Measurements from ENCODE around the gene RALGAPB. TPM values are rescaled to one million over a fixed set of nuclear protein-coding genes. Genes with fewer than 3 reads are reported as not detected.
A peak's percentile ranks its signal among the peaks of the same experiment; 100 is the strongest.

The RALGAPB gene
- total RNA-seq, 1 donor from 2014 or later, result 30.0 TPM

GRCh38 chr20:38514947-38515346 is 42.3 kb downstream of the RALGAPB start:
- peaks cover 2% of the 10 kb centered on the region for H3K4me1 Mint-ChIP-seq (ENCODE audit: low read depth)
- peaks cover 32% of the 10 kb centered on the region for H3K36me3 Mint-ChIP-seq (ENCODE audit: low read depth)
- H3K27me3 Mint-ChIP-seq (ENCODE audit: low read depth), result no peaks in the 10 kb centered on the region
- no peak for DNase-seq (ENCODE audit: low spot score)
- H3K4me3 Mint-ChIP-seq (ENCODE audit: low read depth), result no peak overlapping the region
- H3K27ac Mint-ChIP-seq, result no peak overlapping the region
- intact Hi-C loops (cut with micrococcal nuclease), result no loop called here
- H3K9me3 Mint-ChIP-seq, result no peaks in the 10 kb centered on the region

GRCh38 chr20:38515631-38516030 is 43.0 kb downstream of the RALGAPB start:
- Mint-ChIP-seq H3K4me3 (ENCODE audit: low read depth) (no peak overlapping the region), H3K27ac (no peak overlapping the region), H3K27me3 (ENCODE audit: low read depth) (no peaks in the 10 kb centered on the region), H3K36me3 (ENCODE audit: low read depth) (peaks cover 31% of the 10 kb centered on the region), H3K9me3 (no peaks in the 10 kb centered on the region), H3K4me1 (ENCODE audit: low read depth) (peaks cover 2% of the 10 kb centered on the region)
- no peak for DNase-seq (ENCODE audit: low spot score)
- intact Hi-C loops (cut with micrococcal nuclease), result no loop called here

- Mint-ChIP-seq H3K36me3 (ENCODE audit: low read depth) (peaks cover 50% of the 10 kb centered on the region), H3K4me1 (ENCODE audit: low read depth) (no peaks in the 10 kb centered on the region), H3K4me3 (ENCODE audit: low read depth) (no peak overlapping the region), H3K9me3 (no peaks in the 10 kb centered on the region), H3K27me3 (ENCODE audit: low read depth) (no peaks in the 10 kb centered on the region), H3K27ac (no peak overlapping the region)
- no peak for DNase-seq (ENCODE audit: low spot score)
- intact Hi-C loops (cut with micrococcal nuclease), result no loop called here
These were observed 46.8 kb downstream of the RALGAPB start for GRCh38 chr20:38519426-38519825.

GRCh38 chr20:38520261-38520660 is 47.6 kb downstream of the RALGAPB start:
- Mint-ChIP-seq H3K4me3 (ENCODE audit: low read depth) (no peak overlapping the region), H3K9me3 (no peaks in the 10 kb centered on the region), H3K4me1 (ENCODE audit: low read depth) (no peaks in the 10 kb centered on the region), H3K27ac (no peak overlapping the region), H3K27me3 (ENCODE audit: low read depth) (no peaks in the 10 kb centered on the region), H3K36me3 (ENCODE audit: low read depth) (peaks cover 56% of the 10 kb centered on the region)
- no peak for DNase-seq (ENCODE audit: low spot score)
- intact Hi-C loops (cut with micrococcal nuclease), result no loop called here

GRCh38 chr20:38523697-38524096 is 51.1 kb downstream of the RALGAPB start:
- Mint-ChIP-seq H3K4me1 (ENCODE audit: low read depth) (peaks cover 2% of the 10 kb centered on the region), H3K27me3 (ENCODE audit: low read depth) (no peaks in the 10 kb centered on the region), H3K4me3 (ENCODE audit: low read depth) (no peak overlapping the region), H3K27ac (no peak overlapping the region), H3K36me3 (ENCODE audit: low read depth) (peaks cover 60% of the 10 kb centered on the region), H3K9me3 (no peaks in the 10 kb centered on the region)
- intact Hi-C loops (cut with micrococcal nuclease), result no loop called here
- no peak for DNase-seq (ENCODE audit: low spot score)

- intact Hi-C loops (cut with micrococcal nuclease), result no loop called here
- no peaks in the 10 kb centered on the region for H3K9me3 Mint-ChIP-seq
- H3K36me3 Mint-ChIP-seq (ENCODE audit: low read depth), result peaks cover 47% of the 10 kb centered on the region
- no peaks in the 10 kb centered on the region for H3K27me3 Mint-ChIP-seq (ENCODE audit: low read depth)
- H3K27ac Mint-ChIP-seq, result no peak overlapping the region
- no peak for DNase-seq (ENCODE audit: low spot score)
- no peak overlapping the region for H3K4me3 Mint-ChIP-seq (ENCODE audit: low read depth)
- peaks cover 2% of the 10 kb centered on the region for H3K4me1 Mint-ChIP-seq (ENCODE audit: low read depth)
These were observed 55.5 kb downstream of the RALGAPB start for GRCh38 chr20:38528167-38528566.

- Mint-ChIP-seq H3K4me1 (ENCODE audit: low read depth) (peaks cover 6% of the 10 kb centered on the region), H3K27me3 (ENCODE audit: low read depth) (no peaks in the 10 kb centered on the region), H3K36me3 (ENCODE audit: low read depth) (peaks cover 43% of the 10 kb centered on the region), H3K27ac (no peak overlapping the region), H3K9me3 (no peaks in the 10 kb centered on the region), H3K4me3 (ENCODE audit: low read depth) (no peak overlapping the region)
- intact Hi-C loops (cut with micrococcal nuclease), result no loop called here
- DNase-seq (ENCODE audit: low spot score), result no peak
These were observed 58.4 kb downstream of the RALGAPB start for GRCh38 chr20:38531021-38531420.

GRCh38 chr20:38534756-38535155 is 62.1 kb downstream of the RALGAPB start:
- no peaks in the 10 kb centered on the region for H3K27me3 Mint-ChIP-seq (ENCODE audit: low read depth)
- no peaks in the 10 kb centered on the region for H3K9me3 Mint-ChIP-seq
- no peak overlapping the region for H3K4me3 Mint-ChIP-seq (ENCODE audit: low read depth)
- intact Hi-C loops (cut with micrococcal nuclease), result no loop called here
- H3K27ac Mint-ChIP-seq, result peak overlapping the region; percentile 28
- peaks cover 21% of the 10 kb centered on the region for H3K4me1 Mint-ChIP-seq (ENCODE audit: low read depth)
- peaks cover 59% of the 10 kb centered on the region for H3K36me3 Mint-ChIP-seq (ENCODE audit: low read depth)
- DNase-seq (ENCODE audit: low spot score), result no peak

- DNase-seq (ENCODE audit: low spot score), result no peak
- peaks cover 21% of the 10 kb centered on the region for H3K4me1 Mint-ChIP-seq (ENCODE audit: low read depth)
- H3K27ac Mint-ChIP-seq, result no peak overlapping the region
- intact Hi-C loops (cut with micrococcal nuclease), result no loop called here
- H3K4me3 Mint-ChIP-seq (ENCODE audit: low read depth), result no peak overlapping the region
- peaks cover 67% of the 10 kb centered on the region for H3K36me3 Mint-ChIP-seq (ENCODE audit: low read depth)
- no peaks in the 10 kb centered on the region for H3K27me3 Mint-ChIP-seq (ENCODE audit: low read depth)
- H3K9me3 Mint-ChIP-seq, result no peaks in the 10 kb centered on the region
These were observed 63.7 kb downstream of the RALGAPB start for GRCh38 chr20:38536310-38536709.

- Mint-ChIP-seq H3K27ac (no peak overlapping the region), H3K4me1 (ENCODE audit: low read depth) (peaks cover 21% of the 10 kb centered on the region), H3K4me3 (ENCODE audit: low read depth) (no peak overlapping the region), H3K27me3 (ENCODE audit: low read depth) (no peaks in the 10 kb centered on the region), H3K9me3 (no peaks in the 10 kb centered on the region), H3K36me3 (ENCODE audit: low read depth) (peaks cover 75% of the 10 kb centered on the region)
- no peak for DNase-seq (ENCODE audit: low spot score)
- intact Hi-C loops (cut with micrococcal nuclease), result no loop called here
These were observed 64.5 kb downstream of the RALGAPB start for GRCh38 chr20:38537176-38537575.

GRCh38 chr20:38538789-38539188 is 66.1 kb downstream of the RALGAPB start:
- Mint-ChIP-seq H3K36me3 (ENCODE audit: low read depth) (peaks cover 74% of the 10 kb centered on the region), H3K9me3 (no peaks in the 10 kb centered on the region), H3K4me1 (ENCODE audit: low read depth) (peaks cover 21% of the 10 kb centered on the region), H3K4me3 (ENCODE audit: low read depth) (no peak overlapping the region), H3K27me3 (ENCODE audit: low read depth) (no peaks in the 10 kb centered on the region), H3K27ac (no peak overlapping the region)
- DNase-seq (ENCODE audit: low spot score), result no peak
- intact Hi-C loops (cut with micrococcal nuclease), result no loop called here

- no peak for DNase-seq (ENCODE audit: low spot score)
- Mint-ChIP-seq H3K27me3 (ENCODE audit: low read depth) (no peaks in the 10 kb centered on the region), H3K36me3 (ENCODE audit: low read depth) (peaks cover 68% of the 10 kb centered on the region), H3K27ac (no peak overlapping the region), H3K4me3 (ENCODE audit: low read depth) (no peak overlapping the region), H3K4me1 (ENCODE audit: low read depth) (no peaks in the 10 kb centered on the region), H3K9me3 (no peaks in the 10 kb centered on the region)
- intact Hi-C loops (cut with micrococcal nuclease), result no loop called here
These were observed 70.6 kb downstream of the RALGAPB start for GRCh38 chr20:38543014-38543906.

GRCh38 chr20:38545771-38546170 is 73.1 kb downstream of the RALGAPB start:
- no peak overlapping the region for H3K4me3 Mint-ChIP-seq (ENCODE audit: low read depth)
- H3K27me3 Mint-ChIP-seq (ENCODE audit: low read depth), result no peaks in the 10 kb centered on the region
- H3K36me3 Mint-ChIP-seq (ENCODE audit: low read depth), result peaks cover 54% of the 10 kb centered on the region
- no peak for DNase-seq (ENCODE audit: low spot score)
- intact Hi-C loops (cut with micrococcal nuclease), result no loop called here
- H3K9me3 Mint-ChIP-seq, result no peaks in the 10 kb centered on the region
- H3K27ac Mint-ChIP-seq, result no peak overlapping the region
- no peaks in the 10 kb centered on the region for H3K4me1 Mint-ChIP-seq (ENCODE audit: low read depth)
